K562 (cell line): ENCODE results near the gene SOX18. TPM values are rescaled to one million over a fixed set of nuclear protein-coding genes. Genes with fewer than 3 reads are reported as not detected.

ENCODE experiments used
- ATAC-seq: fragments of 200-7000 bp; cut with Tn5 transposase; 3 replicates; pipeline ENCODE4 v1.9.1; 2020; ENCODE audit warnings: moderate library complexity
- BruUV-seq: library from RNA; stranded (reverse); fragments of 400-500 nt; replicated peaks from 2 replicates; lab custom pipeline; 2021; lab: Mats Ljungman, UMichigan
- CTCF ChIA-PET: fragments of 300-600 bp; formaldehyde crosslinking; extraction: SDS; loops from one replicate; lab custom pipeline; 2021; ENCODE audit warnings: low intra/inter-chr PET ratio; lab: Yijun Ruan, JAX
- POLR2A ChIA-PET: fragments of 300-600, 350-650 bp; sonication (Branson Sonifier 250); formaldehyde crosslinking; extraction: SDS; loops from one replicate; lab custom pipeline; 2021; ENCODE audit warnings: antibody characterized with exemption, inconsistent platforms; lab: Yijun Ruan, JAX
- DNase-seq, 4 experiments: peaks; one replicate each; pipeline versions ENCODE4 v3.0.0 to v3.0.0-alpha.2; 2011 to 2018; ENCODE audit warnings: low spot score in 3 of 4, mixed read lengths in 3 of 4; ENCODE audit errors: extremely low read depth in 1 of 4
- FAIRE-seq: peaks from 2 replicates; lab custom pipeline; 2011; peaks lifted over from hg19 to GRCh38; lab: Jason Lieb, UNC
- H2AFZ ChIP-seq: 2 replicates; pipeline ENCODE4 v1.6.0; 2011; ENCODE audit warnings: low read depth, low read length, control low read depth, inconsistent platforms
- H3K27ac ChIP-seq: fragments of 200-600 bp; 3 replicates; pipeline ENCODE4 v1.8.0; 2011; ENCODE audit warnings: low read depth, mild to moderate bottlenecking, control low read depth, inconsistent platforms, low read length, moderate library complexity, mixed read lengths; ENCODE audit errors: extremely low read depth
- H3K27me3 ChIP-seq, 2 experiments: fragments of 300-600 bp in 1 of 2; 2 replicates in 1 of 2; 3 replicates in 1 of 2; pipeline versions ENCODE4 v1.6.0 to v1.8.0; 2011; ENCODE audit warnings: inconsistent platforms in 2 of 2, low read length in 2 of 2, mild to moderate bottlenecking in 1 of 2, mixed read lengths in 1 of 2, moderate library complexity in 1 of 2; ENCODE audit not compliant: control insufficient read depth in 2 of 2, insufficient read depth in 2 of 2
- H3K36me3 ChIP-seq: fragments of 300-600 bp; 3 replicates; pipeline ENCODE4 v1.8.0; 2011; ENCODE audit warnings: mild to moderate bottlenecking, low read length, inconsistent platforms; ENCODE audit not compliant: control insufficient read depth, insufficient read depth
- H3K4me1 ChIP-seq, 2 experiments: fragments of 200-600 bp in 1 of 2; replicated peaks in 1 of 2; 2 replicates in 1 of 2; 3 replicates in 1 of 2; pipeline versions ENCODE4 v1.5.1 to v1.8.0; 2011; ENCODE audit warnings: inconsistent platforms in 2 of 2, low read length in 2 of 2, mild to moderate bottlenecking in 1 of 2, mixed read lengths in 1 of 2, moderate library complexity in 1 of 2; ENCODE audit not compliant: control insufficient read depth in 2 of 2, insufficient read depth in 2 of 2
- H3K4me2 ChIP-seq: 2 replicates; pipeline ENCODE4 v1.6.1; 2011; ENCODE audit warnings: low read length, control low read depth, inconsistent platforms, mixed read lengths; ENCODE audit not compliant: insufficient read depth
- H3K4me3 ChIP-seq: fragments of 200-600 bp; sonication (generic), shearing (Covaris generic); 2 replicates; pipeline ENCODE4 v1.5.1; 2016; ENCODE audit warnings: control low read depth, inconsistent platforms
- H3K79me2 ChIP-seq: fragments of 200-600 bp; 3 replicates; pipeline ENCODE4 v1.8.0; 2011; ENCODE audit warnings: low read length, inconsistent platforms; ENCODE audit not compliant: control insufficient read depth, insufficient read depth
- H3K9ac ChIP-seq, 2 experiments: 2 replicates each; pipeline versions ENCODE4 v1.6.0 to v1.6.1; 2011; ENCODE audit warnings: low read depth in 2 of 2, low read length in 2 of 2, control low read depth in 1 of 2, inconsistent platforms in 1 of 2, mild to moderate bottlenecking in 1 of 2, mixed read lengths in 1 of 2; ENCODE audit not compliant: insufficient read depth in 1 of 2
- H3K9me1 ChIP-seq: one replicate; pipeline ENCODE4 v1.6.0; 2011; ENCODE audit warnings: inconsistent platforms, mild to moderate bottlenecking, low read length, moderate library complexity; ENCODE audit not compliant: control insufficient read depth, insufficient read depth
- H3K9me3 ChIP-seq: replicated peaks from 2 replicates; pipeline ENCODE4 v1.5.1; 2011; ENCODE audit warnings: low read depth, low read length, inconsistent platforms; ENCODE audit not compliant: control insufficient read depth, insufficient read depth
- H4K20me1 ChIP-seq: replicated peaks from 2 replicates; pipeline ENCODE4 v1.6.1; 2011; ENCODE audit warnings: low read length, inconsistent platforms, mixed read lengths; ENCODE audit not compliant: control insufficient read depth, insufficient read depth
- BRD9 ChIP-seq: fragments of 450-650 bp; IDR thresholded peaks from 2 replicates; pipeline ENCODE4 v1.6.1; 2018; ENCODE audit warnings: low read depth; ENCODE audit not compliant: partially characterized antibody
- CC2D1A ChIP-seq: fragments of 450-650 bp; IDR thresholded peaks from 2 replicates; pipeline ENCODE4 v1.6.1; 2017; ENCODE audit warnings: mild to moderate bottlenecking
- ETV5 ChIP-seq: sonication (generic); formaldehyde crosslinking; IDR thresholded peaks from 2 replicates; pipeline ENCODE4 v1.4.0; 2020; ENCODE audit warnings: low read depth, mild to moderate bottlenecking, missing genetic modification reagents
- FOS ChIP-seq: IDR thresholded peaks from 3 replicates; pipeline ENCODE4 v1.6.1; 2011; ENCODE audit not compliant: insufficient read length; ENCODE audit errors: extremely low read depth
- KLF1 ChIP-seq: fragments of 450-650 bp; IDR thresholded peaks from 2 replicates; pipeline ENCODE4 v1.6.1; 2016; ENCODE audit warnings: missing genetic modification characterization, missing compliant biosample characterization
- PHF20 ChIP-seq: fragments of 450-650 bp; IDR thresholded peaks from 2 replicates; pipeline ENCODE4 v1.6.1; 2018; ENCODE audit not compliant: partially characterized antibody
- SETDB1 ChIP-seq: IDR thresholded peaks from one replicate; pipeline ENCODE4 v1.6.1; 2012; ENCODE audit warnings: low read length, control low read depth, inconsistent platforms
- U2AF1 ChIP-seq: fragments of 200-400 bp; formaldehyde crosslinking; optimal IDR thresholded peaks from 2 replicates; pipeline ENCODE3; 2017; ENCODE audit warnings: mild to moderate bottlenecking, low read depth, low read length, moderate library complexity
- ZBED1 ChIP-seq: IDR thresholded peaks from 2 replicates; pipeline ENCODE4 v1.6.1; 2014
- ZNF436 ChIP-seq: fragments of 250-450, 450-650 bp; sonication (Bioruptor Pico); formaldehyde crosslinking; IDR thresholded peaks from 2 replicates; pipeline ENCODE4 v1.7.0; 2020; ENCODE audit warnings: mild to moderate bottlenecking
- ZNF668 ChIP-seq: fragments of 250-450 bp; sonication (Bioruptor Pico); IDR thresholded peaks from 2 replicates; pipeline ENCODE4 v1.8.0; 2022; ENCODE audit warnings: mild to moderate bottlenecking, inconsistent platforms
- ZNF75A ChIP-seq: fragments of 450-650 bp; formaldehyde crosslinking; IDR thresholded peaks from 2 replicates; pipeline ENCODE4 v1.4.0; 2020; ENCODE audit warnings: mild to moderate bottlenecking
- ZNF778 ChIP-seq: fragments of 450-650 bp; formaldehyde crosslinking; IDR thresholded peaks from 2 replicates; pipeline ENCODE4 v1.4.0; 2020; ENCODE audit warnings: mild to moderate bottlenecking, moderate library complexity
- WGBS: fragments of 100-300 bp; shearing (Covaris generic); methylation state at CpG from one replicate; pipeline ENCODE4 v1.1.6; 2016; ENCODE audit warnings: low coverage, mixed read lengths; ENCODE audit not compliant: insufficient coverage; ENCODE audit errors: missing lambda C conversion rate; 5-methylcytosine and 5-hydroxymethylcytosine counted together
- in situ Hi-C: fragments of 300-500 bp; cut with MboI; formaldehyde crosslinking; loops from 4 replicates; pipeline ENCODE4 v1.15.0; 2018; ENCODE audit warnings: inconsistent platforms, mixed read lengths
- intact Hi-C: fragments of 100-400 bp; cut with micrococcal nuclease; formaldehyde crosslinking; loops from 2 replicates; pipeline ENCODE4 v1.14.2; 2022
- polyA plus RNA-seq, 8 experiments: library from polyadenylated mRNA; depleted of rRNA in 4 of 8; stranded (reverse) in 5 of 8; unstranded in 3 of 8; fragments of >200 nt; fragmentation: Nextera tagmentation in 2 of 8; fragmentation: Illumina TruSeq in 1 of 8; extraction: Ambion mirVana in 2 of 8; extraction: Trizol in 1 of 8; gene quantifications; 2 replicates each; pipeline versions ENCODE4 v1.2.1 to v1.2.3, GENCODE V29; 2011 to 2014; ENCODE audit warnings: inconsistent platforms in 1 of 8, missing spikeins in 1 of 8
- total RNA-seq, 7 experiments: library from RNA; depleted of rRNA in 6 of 7; stranded (reverse); fragments of >200 nt in 6 of 7; fragmentation: Illumina TruSeq in 2 of 7; extraction: Trizol in 2 of 7; gene quantifications; 2 replicates each; pipeline versions ENCODE4 v1.2.1 to v1.2.3, GENCODE V29; 2011 to 2021; ENCODE audit warnings: low replicate concordance in 1 of 7
- TF ChIP-seq, protein P1 (sequence below): fragments of 250-450 bp; sonication (Bioruptor Pico); IDR thresholded peaks from 2 replicates; pipeline ENCODE4 v1.4.0; 2020; ENCODE audit warnings: mild to moderate bottlenecking, moderate library complexity
- TF ChIP-seq, protein P2 (sequence below): sonication (generic); formaldehyde crosslinking; IDR thresholded peaks from 2 replicates; pipeline ENCODE4 v1.8.1; 2022; ENCODE audit warnings: missing genetic modification reagents

The SOX18 gene
- total and polyA plus RNA-seq, 9 of the 15 experiments (the other 6 are each of a cell fraction or from before 2014, with no cell fraction given) = 0.15 to 19.8 (median 0.33) TPM

DNA sequence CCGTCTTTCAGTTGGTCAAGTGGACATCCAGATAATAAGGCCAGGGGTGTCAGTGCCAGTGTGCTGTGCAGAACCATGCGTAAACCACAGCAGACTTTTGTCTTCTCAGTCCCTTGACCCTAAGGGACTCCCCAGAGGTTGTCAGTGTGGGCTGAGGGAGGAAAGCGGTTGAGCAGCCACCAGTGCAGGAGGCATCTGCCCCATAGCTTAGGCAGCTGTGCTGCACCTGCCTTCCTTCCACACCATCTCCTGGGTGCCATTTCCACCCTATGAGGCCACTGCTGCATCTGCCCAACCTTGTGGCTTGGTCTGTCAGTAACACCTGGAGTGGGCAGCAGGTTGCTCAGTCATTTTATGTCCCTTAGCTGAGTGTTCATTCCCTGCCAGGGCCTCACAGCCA, 42.5 kb downstream of the SOX18 start:
- Histone ChIP-seq H3K27ac (no peak overlapping the region), H2AFZ (no peak overlapping the region), H3K9me1 (no peaks in the 10 kb centered on the region), H3K36me3 (peaks cover 79% of the 10 kb centered on the region), H3K27me3 (no peaks in the 10 kb centered on the region), H3K9me3 (peaks cover 6% of the 10 kb centered on the region), H3K9ac (no peak overlapping the region), H4K20me1 (no peaks in the 10 kb centered on the region), H3K4me3 (no peak overlapping the region), H3K4me2 (no peak overlapping the region), H3K79me2 (peaks cover 3% of the 10 kb centered on the region; the same call in 1 of the 3 replicates), H3K4me1 (no peaks in the 10 kb centered on the region)
- in situ Hi-C loops (no loop called here), intact Hi-C loops (no loop called here)
- 93% methylated on average over 3 of the region's 3 CpGs for WGBS
- CTCF ChIA-PET = no interaction called here
- DNase-seq = no peak
- no peak for FAIRE-seq
- POLR2A ChIA-PET = interaction anchor here (1.3 kb wide), 1 partner anchor 18 kb away, joined by 7 read pairs; no protein-coding TSS in a partner anchor
- no peak for ATAC-seq
- no TSS peak for BruUV-seq
- TF ChIP-seq PHF20 (no peak), CC2D1A (no peak), BRD9 (no peak)
- TF ChIP-seq, protein P1, sequence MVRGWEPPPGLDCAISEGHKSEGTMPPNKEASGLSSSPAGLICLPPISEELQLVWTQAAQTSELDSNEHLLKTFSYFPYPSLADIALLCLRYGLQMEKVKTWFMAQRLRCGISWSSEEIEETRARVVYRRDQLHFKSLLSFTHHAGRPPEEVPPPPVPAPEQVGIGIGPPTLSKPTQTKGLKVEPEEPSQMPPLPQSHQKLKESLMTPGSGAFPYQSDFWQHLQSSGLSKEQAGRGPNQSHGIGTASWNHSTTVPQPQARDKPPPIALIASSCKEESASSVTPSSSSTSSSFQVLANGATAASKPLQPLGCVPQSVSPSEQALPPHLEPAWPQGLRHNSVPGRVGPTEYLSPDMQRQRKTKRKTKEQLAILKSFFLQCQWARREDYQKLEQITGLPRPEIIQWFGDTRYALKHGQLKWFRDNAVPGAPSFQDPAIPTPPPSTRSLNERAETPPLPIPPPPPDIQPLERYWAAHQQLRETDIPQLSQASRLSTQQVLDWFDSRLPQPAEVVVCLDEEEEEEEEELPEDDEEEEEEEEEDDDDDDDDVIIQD = no peak

DNA sequence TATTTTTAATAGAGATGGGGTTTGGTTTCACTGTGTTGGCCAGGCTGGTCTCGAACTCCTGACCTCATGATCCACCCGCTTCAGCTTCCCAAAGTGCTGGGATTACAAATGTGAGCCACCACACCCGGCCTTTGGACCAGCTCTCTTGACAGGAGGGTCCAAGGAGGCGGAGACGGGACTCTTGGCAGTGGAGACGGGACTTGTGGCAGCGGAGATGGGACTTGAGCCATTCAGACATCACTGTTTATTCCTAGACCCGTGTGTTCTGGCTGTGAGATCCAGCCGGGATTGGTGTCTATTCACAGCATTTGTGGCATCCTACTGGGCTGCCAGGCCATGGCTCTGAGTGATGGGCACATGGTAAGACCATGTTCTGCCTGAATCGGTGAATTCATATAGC, 42.9 kb downstream of the SOX18 start:
- FAIRE-seq = no peak
- 86% methylated on average over 9 of the region's 10 CpGs for WGBS
- in situ Hi-C loops = no loop called here
- H2AFZ ChIP-seq = no peak overlapping the region
- ChIA-PET CTCF (no interaction called here), POLR2A (interaction anchor here (1.3 kb wide), 1 partner anchor 17 kb away, joined by 7 read pairs; no protein-coding TSS in a partner anchor)
- H3K9ac ChIP-seq = no peak overlapping the region
- intact Hi-C loops = no loop called here
- no peaks in the 10 kb centered on the region for H4K20me1 ChIP-seq
- no peaks in the 10 kb centered on the region for H3K4me1 ChIP-seq
- ATAC-seq = no peak
- no peak overlapping the region for H3K4me3 ChIP-seq
- no peak overlapping the region for H3K27ac ChIP-seq
- H3K27me3 ChIP-seq = no peaks in the 10 kb centered on the region
- BruUV-seq = no TSS peak
- H3K9me1 ChIP-seq = no peaks in the 10 kb centered on the region
- peaks cover 3% of the 10 kb centered on the region; the same call in 1 of the 3 replicates for H3K79me2 ChIP-seq
- H3K4me2 ChIP-seq = no peak overlapping the region
- DNase-seq = no peak
- peaks cover 6% of the 10 kb centered on the region for H3K9me3 ChIP-seq
- H3K36me3 ChIP-seq = peaks cover 81% of the 10 kb centered on the region
- TF ChIP-seq ZNF75A (no peak), FOS (no peak), SETDB1 (no peak), ZBED1 (no peak), ZNF668 (CRISPR knock-in tag) (no peak), U2AF1 (no peak), KLF1 (tag) (no peak), ETV5 (CRISPR knock-in tag) (no peak), ZNF436 (CRISPR knock-in tag) (no peak), ZNF778 (CRISPR knock-in tag) (no peak)
- TF ChIP-seq, protein P2, sequence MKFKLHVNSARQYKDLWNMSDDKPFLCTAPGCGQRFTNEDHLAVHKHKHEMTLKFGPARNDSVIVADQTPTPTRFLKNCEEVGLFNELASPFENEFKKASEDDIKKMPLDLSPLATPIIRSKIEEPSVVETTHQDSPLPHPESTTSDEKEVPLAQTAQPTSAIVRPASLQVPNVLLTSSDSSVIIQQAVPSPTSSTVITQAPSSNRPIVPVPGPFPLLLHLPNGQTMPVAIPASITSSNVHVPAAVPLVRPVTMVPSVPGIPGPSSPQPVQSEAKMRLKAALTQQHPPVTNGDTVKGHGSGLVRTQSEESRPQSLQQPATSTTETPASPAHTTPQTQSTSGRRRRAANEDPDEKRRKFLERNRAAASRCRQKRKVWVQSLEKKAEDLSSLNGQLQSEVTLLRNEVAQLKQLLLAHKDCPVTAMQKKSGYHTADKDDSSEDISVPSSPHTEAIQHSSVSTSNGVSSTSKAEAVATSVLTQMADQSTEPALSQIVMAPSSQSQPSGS (CRISPR knock-in tag) = no peak
